ENCODE data around the gene MYH11. TPM values are rescaled to one million over a fixed set of nuclear protein-coding genes. Genes with fewer than 3 reads are reported as not detected.

MYH11 gene
- total RNA-seq, 1 donor from 2014 or later = 0.07 TPM

DNA sequence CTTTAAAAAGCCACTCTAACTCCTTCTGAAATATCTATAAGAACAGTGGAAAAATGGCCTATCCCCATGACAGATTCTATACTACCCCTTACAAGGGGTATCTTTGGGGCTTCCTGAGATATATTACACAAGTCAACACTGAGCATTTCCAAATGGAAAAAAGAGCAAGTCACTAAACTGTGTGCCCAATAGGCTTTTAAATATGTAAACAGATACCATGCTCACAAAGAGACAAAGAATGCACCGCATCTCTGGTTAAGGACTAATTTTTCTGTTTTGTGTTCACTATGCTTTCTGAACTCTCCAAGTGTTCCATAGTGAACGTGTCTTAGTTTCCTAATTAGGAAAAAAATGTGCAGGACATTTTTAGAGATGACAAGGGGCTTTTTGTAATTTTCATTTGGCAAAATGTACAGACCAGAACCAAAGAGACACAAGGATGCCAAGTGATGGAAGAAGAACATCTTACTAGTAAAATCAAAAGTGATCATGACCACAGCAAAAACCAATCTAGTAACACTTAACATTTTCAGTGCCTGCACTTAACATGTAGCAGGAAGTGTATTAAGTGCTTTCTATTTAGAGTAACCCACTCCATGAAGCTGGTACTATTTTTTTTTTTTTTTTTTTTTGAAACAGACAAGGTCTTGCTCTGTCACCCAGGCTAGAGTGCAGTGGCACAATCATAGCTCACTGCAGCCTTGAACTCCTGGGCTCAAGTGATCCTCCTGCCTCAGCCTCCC, 21.5 kb downstream of the MYH11 start:
- Histone ChIP-seq H4K20me1 (ENCODE audit: low read depth) (no peaks in the 10 kb centered on the region), H3K9me3 (ENCODE audit: low read depth) (no peaks in the 10 kb centered on the region), H3K36me3 (no peaks in the 10 kb centered on the region), H3F3A (ENCODE audit: low read depth) (no peaks in the 10 kb centered on the region), H3K4me2 (no peak overlapping the region), H3K27ac (no peak overlapping the region), H3K4me1 (no peaks in the 10 kb centered on the region), H3K79me2 (ENCODE audit: low read depth) (no peaks in the 10 kb centered on the region), H3K9ac (no peak overlapping the region), H3K27me3 (no peaks in the 10 kb centered on the region), H3K4me3 (no peak overlapping the region), H2AFZ (replicated peaks) (no peak overlapping the region)
- Mint-ChIP-seq H3K9me3 (no peaks in the 10 kb centered on the region), H3K27me3 (ENCODE audit: insufficient read depth, low read depth) (peaks cover 11% of the 10 kb centered on the region), H3K4me3 (no peak overlapping the region), H3K36me3 (no peaks in the 10 kb centered on the region), H3K27ac (no peak overlapping the region), H3K4me1 (no peaks in the 10 kb centered on the region)
- TF ChIP-seq EZH2 (IDR thresholded peaks at IDR 0.05) (no peak), EZH2phosphoT487 (IDR thresholded peaks at IDR 0.05) (no peak)
- TF ChIP-seq, protein P1, sequence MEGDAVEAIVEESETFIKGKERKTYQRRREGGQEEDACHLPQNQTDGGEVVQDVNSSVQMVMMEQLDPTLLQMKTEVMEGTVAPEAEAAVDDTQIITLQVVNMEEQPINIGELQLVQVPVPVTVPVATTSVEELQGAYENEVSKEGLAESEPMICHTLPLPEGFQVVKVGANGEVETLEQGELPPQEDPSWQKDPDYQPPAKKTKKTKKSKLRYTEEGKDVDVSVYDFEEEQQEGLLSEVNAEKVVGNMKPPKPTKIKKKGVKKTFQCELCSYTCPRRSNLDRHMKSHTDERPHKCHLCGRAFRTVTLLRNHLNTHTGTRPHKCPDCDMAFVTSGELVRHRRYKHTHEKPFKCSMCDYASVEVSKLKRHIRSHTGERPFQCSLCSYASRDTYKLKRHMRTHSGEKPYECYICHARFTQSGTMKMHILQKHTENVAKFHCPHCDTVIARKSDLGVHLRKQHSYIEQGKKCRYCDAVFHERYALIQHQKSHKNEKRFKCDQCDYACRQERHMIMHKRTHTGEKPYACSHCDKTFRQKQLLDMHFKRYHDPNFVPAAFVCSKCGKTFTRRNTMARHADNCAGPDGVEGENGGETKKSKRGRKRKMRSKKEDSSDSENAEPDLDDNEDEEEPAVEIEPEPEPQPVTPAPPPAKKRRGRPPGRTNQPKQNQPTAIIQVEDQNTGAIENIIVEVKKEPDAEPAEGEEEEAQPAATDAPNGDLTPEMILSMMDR (IDR thresholded peaks at IDR 0.05) = no peak
- DNase-seq (ENCODE audit: low spot score) = no peak

DNA sequence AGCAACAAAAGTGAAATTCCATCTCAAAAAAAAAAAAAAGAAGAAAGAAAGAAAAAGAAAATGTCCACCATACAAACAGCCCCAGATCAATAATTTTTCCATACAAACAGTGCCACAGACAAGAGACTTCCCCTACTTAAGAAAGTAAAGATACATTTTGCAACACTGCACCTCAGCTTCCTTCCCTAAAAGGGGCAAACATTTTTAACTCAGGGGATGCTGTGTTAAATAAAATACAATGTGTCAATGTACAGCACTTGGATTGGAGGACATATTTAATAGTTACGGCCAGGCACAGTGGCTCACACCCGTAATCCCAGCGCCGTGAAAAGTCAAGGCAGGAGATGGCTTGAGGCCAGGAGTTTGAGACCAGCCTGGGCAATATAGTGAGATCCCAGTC, 22.3 kb downstream of the MYH11 start:
- no peaks in the 10 kb centered on the region for H3K4me1 ChIP-seq
- no peaks in the 10 kb centered on the region for H3K27me3 ChIP-seq
- no peaks in the 10 kb centered on the region for H3K79me2 ChIP-seq (ENCODE audit: low read depth)
- DNase-seq (ENCODE audit: low spot score) = no peak
- no peaks in the 10 kb centered on the region for H3K9me3 ChIP-seq (ENCODE audit: low read depth)
- no peak overlapping the region for H3K4me3 ChIP-seq
- no peaks in the 10 kb centered on the region for H3K9me3 Mint-ChIP-seq
- TF ChIP-seq, protein P1 (IDR thresholded peaks at IDR 0.05) = no peak
- TF ChIP-seq EZH2 (IDR thresholded peaks at IDR 0.05) = no peak
- TF ChIP-seq EZH2phosphoT487 (IDR thresholded peaks at IDR 0.05) = no peak
- H3K36me3 Mint-ChIP-seq = no peaks in the 10 kb centered on the region
- H3F3A ChIP-seq (ENCODE audit: low read depth) = no peaks in the 10 kb centered on the region
- H2AFZ ChIP-seq (replicated peaks) = no peak overlapping the region
- no peak overlapping the region for H3K27ac Mint-ChIP-seq
- no peaks in the 10 kb centered on the region for H3K36me3 ChIP-seq
- no peaks in the 10 kb centered on the region for H4K20me1 ChIP-seq (ENCODE audit: low read depth)
- H3K4me2 ChIP-seq = no peak overlapping the region
- H3K4me3 Mint-ChIP-seq = no peak overlapping the region
- H3K27me3 Mint-ChIP-seq (ENCODE audit: insufficient read depth, low read depth) = peaks cover 11% of the 10 kb centered on the region
- no peak overlapping the region for H3K27ac ChIP-seq
- no peak overlapping the region for H3K9ac ChIP-seq
- H3K4me1 Mint-ChIP-seq = no peaks in the 10 kb centered on the region

DNA sequence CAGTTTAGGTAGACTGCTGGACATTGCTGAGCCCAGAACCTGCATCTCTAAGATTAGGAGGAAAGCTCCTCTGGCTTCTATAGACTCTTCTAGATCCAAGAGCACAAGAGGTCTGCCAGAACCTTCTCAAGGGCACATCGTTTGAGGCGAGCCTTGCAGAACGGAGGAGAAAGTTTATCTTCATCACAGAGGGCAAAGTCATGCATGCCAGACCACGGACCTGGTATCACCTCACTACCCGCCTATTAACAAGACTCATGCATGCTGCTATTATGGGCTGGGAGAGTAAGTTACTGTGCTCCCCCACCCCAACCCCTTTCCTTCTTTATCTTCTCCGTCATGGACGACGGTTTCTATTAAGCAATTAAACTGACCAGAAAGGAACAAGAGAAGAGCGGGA, 23.3 kb downstream of the MYH11 start:
- Histone ChIP-seq H3K36me3 (no peaks in the 10 kb centered on the region), H3K4me3 (no peak overlapping the region), H3F3A (ENCODE audit: low read depth) (no peaks in the 10 kb centered on the region), H4K20me1 (ENCODE audit: low read depth) (no peaks in the 10 kb centered on the region), H3K27me3 (no peaks in the 10 kb centered on the region), H3K9ac (no peak overlapping the region), H2AFZ (replicated peaks) (no peak overlapping the region), H3K79me2 (ENCODE audit: low read depth) (no peaks in the 10 kb centered on the region), H3K4me1 (no peaks in the 10 kb centered on the region), H3K27ac (no peak overlapping the region), H3K4me2 (no peak overlapping the region), H3K9me3 (ENCODE audit: low read depth) (no peaks in the 10 kb centered on the region)
- Mint-ChIP-seq H3K27me3 (ENCODE audit: insufficient read depth, low read depth) (peaks cover 13% of the 10 kb centered on the region), H3K9me3 (no peaks in the 10 kb centered on the region), H3K27ac (no peak overlapping the region), H3K4me3 (no peak overlapping the region), H3K4me1 (no peaks in the 10 kb centered on the region), H3K36me3 (no peaks in the 10 kb centered on the region)
- TF ChIP-seq, protein P1 (IDR thresholded peaks at IDR 0.05) = no peak
- TF ChIP-seq EZH2 (IDR thresholded peaks at IDR 0.05) = no peak
- TF ChIP-seq EZH2phosphoT487 (IDR thresholded peaks at IDR 0.05) = no peak
- DNase-seq (ENCODE audit: low spot score) = no peak

Data from neural progenitor cell (in vitro differentiated cells).